Fibroblast of lung (primary cell): Measurements from ENCODE around the gene MLPH.

ENCODE experiments used
- EZH2 ChIP-seq: IDR thresholded peaks from 2 replicates; pipeline ENCODE4 v1.5.1; 2012; ENCODE audit warnings: low read length, control low read depth, mild to moderate bottlenecking; ENCODE audit errors: missing control alignments
- TF ChIP-seq, protein P1 (sequence below), 2 donors: IDR thresholded peaks in 1 of 2; conservative IDR thresholded peaks in 1 of 2; 1 replicate in 1 of 2; 2 replicates in 1 of 2; pipeline ENCODE4 v1.5.1; 2011 to 2012; ENCODE audit warnings: low read length in 2 of 2, control low read depth in 1 of 2, inconsistent platforms in 1 of 2, low read depth in 1 of 2, mild to moderate bottlenecking in 1 of 2

DNA sequence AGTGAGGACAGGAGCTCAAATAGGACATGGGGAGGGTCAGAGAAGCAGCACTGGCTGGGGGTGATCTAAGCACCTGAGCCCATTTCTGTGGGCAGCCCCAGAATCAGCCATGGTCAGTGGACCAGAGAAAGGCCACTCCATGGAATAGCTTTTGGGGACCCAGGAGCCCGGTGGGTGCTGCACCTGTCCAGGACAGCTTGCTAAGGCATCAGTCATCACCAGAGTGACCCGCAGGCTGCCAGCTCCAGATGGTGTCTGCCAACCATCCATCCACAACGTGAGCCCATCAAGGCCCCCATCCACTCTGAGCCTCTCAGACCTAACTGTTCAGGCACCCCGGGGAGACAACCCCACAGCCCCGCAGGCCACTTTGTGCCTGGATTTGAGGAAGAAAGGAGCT, 49.5 kb upstream of the MLPH start:
- TF ChIP-seq, protein P1, sequence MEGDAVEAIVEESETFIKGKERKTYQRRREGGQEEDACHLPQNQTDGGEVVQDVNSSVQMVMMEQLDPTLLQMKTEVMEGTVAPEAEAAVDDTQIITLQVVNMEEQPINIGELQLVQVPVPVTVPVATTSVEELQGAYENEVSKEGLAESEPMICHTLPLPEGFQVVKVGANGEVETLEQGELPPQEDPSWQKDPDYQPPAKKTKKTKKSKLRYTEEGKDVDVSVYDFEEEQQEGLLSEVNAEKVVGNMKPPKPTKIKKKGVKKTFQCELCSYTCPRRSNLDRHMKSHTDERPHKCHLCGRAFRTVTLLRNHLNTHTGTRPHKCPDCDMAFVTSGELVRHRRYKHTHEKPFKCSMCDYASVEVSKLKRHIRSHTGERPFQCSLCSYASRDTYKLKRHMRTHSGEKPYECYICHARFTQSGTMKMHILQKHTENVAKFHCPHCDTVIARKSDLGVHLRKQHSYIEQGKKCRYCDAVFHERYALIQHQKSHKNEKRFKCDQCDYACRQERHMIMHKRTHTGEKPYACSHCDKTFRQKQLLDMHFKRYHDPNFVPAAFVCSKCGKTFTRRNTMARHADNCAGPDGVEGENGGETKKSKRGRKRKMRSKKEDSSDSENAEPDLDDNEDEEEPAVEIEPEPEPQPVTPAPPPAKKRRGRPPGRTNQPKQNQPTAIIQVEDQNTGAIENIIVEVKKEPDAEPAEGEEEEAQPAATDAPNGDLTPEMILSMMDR (conservative IDR thresholded peaks at IDR 0.05 in 1 of 2, IDR thresholded peaks at IDR 0.05 in 1 of 2; ENCODE audit: low read depth in 1 of 2, low read length in 2 of 2): no peak
- TF ChIP-seq EZH2: no peak
